Endodermal cell (in vitro differentiated cells): ENCODE measurements around the gene EPM2A. TPM values are rescaled to one million over a fixed set of nuclear protein-coding genes. Genes with fewer than 3 reads are reported as not detected.

Experiments used
- DNase-seq: peaks from one replicate; pipeline ENCODE4 v3.0.0-alpha.2; 2017
- H3K27ac ChIP-seq: 2 replicates; pipeline ENCODE4 v1.5.1; 2013; ENCODE audit warnings: mild to moderate bottlenecking, low read depth, low read length, moderate library complexity
- H3K27me3 ChIP-seq: 2 replicates; pipeline ENCODE4 v1.6.1; 2013; ENCODE audit warnings: mild to moderate bottlenecking, low read length, moderate library complexity; ENCODE audit not compliant: insufficient read depth, control insufficient read depth, poor library complexity, severe bottlenecking
- H3K36me3 ChIP-seq: 2 replicates; pipeline ENCODE4 v1.7.0; 2013; ENCODE audit warnings: mild to moderate bottlenecking, low read length, moderate library complexity; ENCODE audit not compliant: control insufficient read depth, insufficient read depth
- H3K4me1 ChIP-seq: one replicate; pipeline ENCODE4 v1.7.0; 2013; ENCODE audit warnings: low read length; ENCODE audit not compliant: control insufficient read depth, insufficient read depth
- H3K4me3 ChIP-seq: 2 replicates; pipeline ENCODE4 v1.5.1; 2013; ENCODE audit warnings: mild to moderate bottlenecking, low read length, moderate library complexity
- H3K9ac ChIP-seq: 2 replicates; pipeline ENCODE4 v1.6.1; 2013; ENCODE audit warnings: mild to moderate bottlenecking, low read length, moderate library complexity; ENCODE audit not compliant: poor library complexity, severe bottlenecking; ENCODE audit errors: extremely low read depth
- H3K9me3 ChIP-seq: 2 replicates; pipeline ENCODE4 v1.6.1; 2013; ENCODE audit warnings: mild to moderate bottlenecking, low read length, moderate library complexity; ENCODE audit not compliant: control insufficient read depth
- H3K27ac Mint-ChIP-seq: 2 replicates; pipeline ENCODE4 v1.8.0; 2020; ENCODE audit warnings: mixed read lengths
- H3K27me3 Mint-ChIP-seq: 2 replicates; pipeline ENCODE4 v1.8.0; 2021; ENCODE audit warnings: mild to moderate bottlenecking, mixed read lengths; ENCODE audit not compliant: insufficient read depth
- H3K36me3 Mint-ChIP-seq: 2 replicates; pipeline ENCODE4 v1.8.0; 2020; ENCODE audit warnings: low read depth, mixed read lengths
- H3K4me1 Mint-ChIP-seq: 2 replicates; pipeline ENCODE4 v1.8.0; 2020; ENCODE audit warnings: mixed read lengths
- H3K4me3 Mint-ChIP-seq: 2 replicates; pipeline ENCODE4 v1.8.0; 2020; ENCODE audit warnings: mild to moderate bottlenecking, moderate library complexity, mixed read lengths
- H3K9me3 Mint-ChIP-seq: 2 replicates; pipeline ENCODE4 v1.8.0; 2020; ENCODE audit warnings: mild to moderate bottlenecking, mixed read lengths
- CTCF ChIP-seq: fragments of 200-600 bp; sonication (generic); conservative IDR thresholded peaks from 2 replicates; pipeline ENCODE4 v1.5.0; 2021; ENCODE audit warnings: antibody characterized with exemption, mild to moderate bottlenecking
- WGBS, 2 experiments: methylation state at CpG; one replicate each; pipeline versions ENCODE4 v1.1.5 to v1.1.7; 2013; ENCODE audit warnings: missing lambda C conversion rate in 2 of 2, mixed read lengths in 1 of 2; ENCODE audit not compliant: insufficient coverage in 1 of 2, insufficient read length in 1 of 2; 5-methylcytosine and 5-hydroxymethylcytosine counted together
- total RNA-seq, 2 donors: library from RNA; stranded (reverse); fragmentation: NEBNext Ultra II Directional in 1 of 2; extraction: Animal tissue kit (Norgen Biotek cat#: 25700) in 1 of 2; gene quantifications; 2 replicates in 1 of 2; 3 replicates in 1 of 2; pipeline ENCODE4 v1.2.1, GENCODE V29; 2021

The EPM2A gene
- total RNA-seq, 2 donors from 2014 or later = 5.1 to 7.2 TPM

- Histone ChIP-seq H3K27me3 (no peaks in the 10 kb centered on the region), H3K9ac (no peak overlapping the region), H3K4me1 (peaks cover 5% of the 10 kb centered on the region), H3K36me3 (no peaks in the 10 kb centered on the region), H3K4me3 (no peak overlapping the region), H3K27ac (no peak overlapping the region), H3K9me3 (peaks cover 8% of the 10 kb centered on the region)
- H3K4me3 Mint-ChIP-seq = no peak overlapping the region
- peaks cover 23% of the 10 kb centered on the region for H3K9me3 Mint-ChIP-seq
- H3K27ac Mint-ChIP-seq = no peak overlapping the region
- peaks cover 4% of the 10 kb centered on the region for H3K36me3 Mint-ChIP-seq
- no peak for DNase-seq
- H3K27me3 Mint-ChIP-seq = peaks cover 5% of the 10 kb centered on the region
- no peak for TF ChIP-seq CTCF
- no CpG with 5 or more reads among the region's 1 CpG for WGBS, 2 experiments
- no peaks in the 10 kb centered on the region for H3K4me1 Mint-ChIP-seq
These were observed 37.5 kb upstream of the EPM2A start for GRCh38 chr6:145772846-145773245.

GRCh38 chr6:145765449-145765848 lies 30.1 kb upstream of the EPM2A start:
- Mint-ChIP-seq H3K4me1 (no peaks in the 10 kb centered on the region), H3K9me3 (peaks cover 5% of the 10 kb centered on the region), H3K27me3 (no peaks in the 10 kb centered on the region), H3K4me3 (no peak overlapping the region), H3K36me3 (peaks cover 2% of the 10 kb centered on the region), H3K27ac (no peak overlapping the region)
- Histone ChIP-seq H3K9me3 (no peaks in the 10 kb centered on the region), H3K4me3 (no peak overlapping the region), H3K27me3 (no peaks in the 10 kb centered on the region), H3K4me1 (no peaks in the 10 kb centered on the region), H3K27ac (no peak overlapping the region), H3K9ac (no peak overlapping the region), H3K36me3 (no peaks in the 10 kb centered on the region)
- no peak for DNase-seq
- no peak for TF ChIP-seq CTCF

DNA sequence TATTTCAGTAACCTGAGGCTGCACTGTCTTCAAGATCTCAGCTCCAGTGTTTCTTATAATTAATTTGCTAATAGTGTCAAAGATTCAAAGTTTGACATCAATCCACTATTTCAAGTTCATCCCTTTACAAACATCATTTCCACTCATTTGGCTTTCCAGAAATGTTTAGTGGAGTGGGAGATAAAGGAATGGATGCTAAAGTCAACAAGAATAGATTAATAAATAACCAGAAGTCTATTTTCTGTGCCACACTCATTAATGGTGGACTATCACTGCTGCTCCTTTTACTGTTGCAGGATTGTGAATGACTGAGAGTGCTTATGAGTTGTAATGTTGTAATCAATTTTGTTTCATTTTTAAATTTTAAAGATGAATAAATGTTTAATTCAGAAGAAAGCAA lies 28.4 kb upstream of the EPM2A start:
- no peaks in the 10 kb centered on the region for H3K9me3 ChIP-seq
- H3K9me3 Mint-ChIP-seq = peaks cover 3% of the 10 kb centered on the region
- no peak overlapping the region for H3K27ac ChIP-seq
- H3K27me3 Mint-ChIP-seq = no peaks in the 10 kb centered on the region
- TF ChIP-seq CTCF = no peak
- no peak overlapping the region for H3K4me3 ChIP-seq
- H3K4me1 Mint-ChIP-seq = no peaks in the 10 kb centered on the region
- no peaks in the 10 kb centered on the region for H3K4me1 ChIP-seq
- H3K27me3 ChIP-seq = no peaks in the 10 kb centered on the region
- DNase-seq = no peak
- no peaks in the 10 kb centered on the region for H3K36me3 ChIP-seq
- no peak overlapping the region for H3K9ac ChIP-seq
- no peaks in the 10 kb centered on the region for H3K36me3 Mint-ChIP-seq
- no peak overlapping the region for H3K27ac Mint-ChIP-seq
- H3K4me3 Mint-ChIP-seq = no peak overlapping the region
